ENCODE results near the gene ASB10. TPM values are rescaled to one million over a fixed set of nuclear protein-coding genes. Genes with fewer than 3 reads are reported as not detected.

ASB10 gene
- total and polyA plus RNA-seq, 2 of the 8 experiments (the other 6 are each of a cell fraction or from before 2014, with no cell fraction given): not detected

- no peak overlapping the region for H3K23ac ChIP-seq (ENCODE audit: insufficient read length)
- no peak overlapping the region for H3K27ac ChIP-seq (ENCODE audit: low read depth, low read length)
- no peak overlapping the region for H4K91ac ChIP-seq (replicated peaks; ENCODE audit: insufficient read length, low read length)
- no peak overlapping the region for H2BK5ac ChIP-seq (ENCODE audit: low read depth, low read length)
- H3K36me3 ChIP-seq (ENCODE audit: control insufficient read depth in 2 of 4, insufficient read depth in 4 of 4, low read length in 3 of 4): peaks cover 0 to 6% (median 0%) of the 10 kb centered on the region in 4 experiments; a peak in 1 of 8 replicates
- FAIRE-seq (no peak), DNase-seq (ENCODE audit: low read depth in 1 of 2, low spot score in 2 of 2) (no peak)
- 88% methylated on average over 9 of the region's 9 CpGs; no CpG with 5 or more reads in 1 of the 2 experiments for WGBS, 2 experiments (ENCODE audit: extremely low coverage in 1 of 2, insufficient coverage in 1 of 2, insufficient read length in 1 of 2, insufficient replicate concordance in 2 of 2, low coverage in 1 of 2, low lambda C conversion rate in 2 of 2, missing lambda C conversion rate in 1 of 2)
- H2AFZ ChIP-seq (ENCODE audit: low read length): no peak overlapping the region
- no peak overlapping the region for H4K5ac ChIP-seq (ENCODE audit: insufficient read length, low read depth, low read length)
- peak overlapping the region in 1 of 2 experiments; percentile 41; a peak in 2 of 4 replicates for H3K4me2 ChIP-seq (ENCODE audit: insufficient read depth in 1 of 2, low read depth in 2 of 2, low read length in 2 of 2)
- peak; percentile 20; the same call in 1 of the 2 replicates for TF ChIP-seq E2F6 (IDR thresholded peaks at IDR 0.05)
- TF ChIP-seq MAX (IDR thresholded peaks at IDR 0.05): 0 out of 2 replicates have a peak, but pooled peaks have one; percentile 40
- TF ChIP-seq EP300 (IDR thresholded peaks at IDR 0.05; ENCODE audit: borderline replicate concordance in 1 of 2, low read depth in 2 of 2, low read length in 2 of 2): no peak
- no peak overlapping the region for H4K8ac ChIP-seq (ENCODE audit: extremely low read depth, insufficient read depth, low read length)
- peaks cover 10 to 32% (median 29%) of the 10 kb centered on the region in 4 experiments for H3K27me3 ChIP-seq (replicated peaks in 1 of 4; ENCODE audit: control insufficient read depth in 3 of 4, extremely low read depth in 1 of 4, insufficient read depth in 3 of 4, low read length in 3 of 4)
- POLR2A ChIA-PET (ENCODE audit: partially characterized antibody): interaction anchor here (0.6 to 1.4 kb wide), 2 partner anchors 51 to 295 kb away, joined by 3 to 6 read pairs; no protein-coding TSS in a partner anchor
- H2BK15ac ChIP-seq (ENCODE audit: low read length): no peak overlapping the region
- H3K79me1 ChIP-seq (ENCODE audit: low read depth, low read length): no peaks in the 10 kb centered on the region
- H2BK12ac ChIP-seq (ENCODE audit: low read depth, low read length): no peak overlapping the region
- no peak overlapping the region for H2AK5ac ChIP-seq (ENCODE audit: low read depth, low read length)
- H3K4me3 ChIP-seq (ENCODE audit: extremely low read depth in 1 of 4, insufficient read depth in 2 of 4, low read depth in 3 of 4, low read length in 4 of 4): peak overlapping the region in 1 of 4 experiments; percentile 23; a peak in 1 of 8 replicates
- H3K14ac ChIP-seq (ENCODE audit: insufficient read length): no peak overlapping the region
- no peak overlapping the region for H3K18ac ChIP-seq (ENCODE audit: extremely low read depth, low read length)
- no peak overlapping the region for H2BK20ac ChIP-seq (ENCODE audit: low read length)
- H4K20me1 ChIP-seq (replicated peaks in 1 of 2; ENCODE audit: control insufficient read depth in 1 of 2, insufficient read depth in 2 of 2, low read length in 2 of 2): peaks cover 0 to 1% of the 10 kb centered on the region in 2 experiments
- no peaks in the 10 kb centered on the region; a peak in 1 of 7 replicates for H3K4me1 ChIP-seq (replicated peaks in 1 of 4; ENCODE audit: control insufficient read depth in 3 of 4, insufficient read depth in 4 of 4, low read length in 3 of 4)
- no peak overlapping the region for H2BK120ac ChIP-seq (replicated peaks; ENCODE audit: low read depth, low read length)
- no peak overlapping the region for H3K4ac ChIP-seq (replicated peaks; ENCODE audit: insufficient read length, low read depth, low read length)
- H3K79me2 ChIP-seq (ENCODE audit: control insufficient read depth in 1 of 2, insufficient read depth in 2 of 2, low read length in 2 of 2): no peaks in the 10 kb centered on the region
- CTCF ChIA-PET (ENCODE audit: partially characterized antibody): interaction anchor here (0.6 to 7.4 kb wide), 16 partner anchors 11 to 671 kb away, joined by 3 to 52 read pairs (median 5); no protein-coding TSS in a partner anchor
- no peak overlapping the region for H3K56ac ChIP-seq (replicated peaks; ENCODE audit: insufficient read length, low read depth, low read length)
- no peak overlapping the region for H3K9ac ChIP-seq (replicated peaks in 1 of 4; ENCODE audit: extremely low read depth in 1 of 4, low read depth in 3 of 4, low read length in 3 of 4)
- H3K9me3 ChIP-seq (ENCODE audit: insufficient read depth in 2 of 2, low read depth in 1 of 2, low read length in 1 of 2): peaks cover 1 to 14% of the 10 kb centered on the region in 2 experiments; a peak in 2 of 4 replicates
- no peaks in the 10 kb centered on the region for H3K23me2 ChIP-seq (ENCODE audit: low read depth, low read length)
Observed at GRCh38 chr7:151176401-151176800, 10.6 kb downstream of the ASB10 start.
